ENCODE data around the gene ADAMTSL4.
"Not testable (repeated sequence)": the region's sequence is repeated elsewhere in the genome, so short reads cannot be mapped to it uniquely, and the experiment has no call there.

ADAMTSL4 gene

GRCh38 chr1:150567717-150568593, 18.7 kb downstream of the ADAMTSL4 start:
- peak; percentile 97 for FAIRE-seq

GRCh38 chr1:150568594-150568966, 19.4 kb downstream of the ADAMTSL4 start:
- FAIRE-seq: no peak

- no peak for FAIRE-seq
Measured at GRCh38 chr1:150572918-150573647, 23.9 kb downstream of the ADAMTSL4 start.

GRCh38 chr1:150573648-150574071, 24.5 kb downstream of the ADAMTSL4 start:
- FAIRE-seq: not testable (repeated sequence)

GRCh38 chr1:150574260-150575071, 25.3 kb downstream of the ADAMTSL4 start:
- FAIRE-seq: no peak

- no peak for FAIRE-seq
Measured at GRCh38 chr1:150575072-150575489, 25.9 kb downstream of the ADAMTSL4 start.

GRCh38 chr1:150575518-150576366, 26.5 kb downstream of the ADAMTSL4 start:
- no peak for FAIRE-seq

GRCh38 chr1:150576367-150576711, 27.1 kb downstream of the ADAMTSL4 start:
- no peak for FAIRE-seq

- no peak for FAIRE-seq
Measured at GRCh38 chr1:150576794-150577556, 27.8 kb downstream of the ADAMTSL4 start.

- FAIRE-seq: no peak
Measured at GRCh38 chr1:150577557-150578271, 28.5 kb downstream of the ADAMTSL4 start.

- FAIRE-seq: no peak
Measured at GRCh38 chr1:150578272-150579109, 29.3 kb downstream of the ADAMTSL4 start.

GRCh38 chr1:150579110-150579944, 30.1 kb downstream of the ADAMTSL4 start, which contains the start of gene MCL1:
TSS of gene MCL1 (minus strand) at chr1:150579610. CDS start at chr1:150579530, 80 bp downstream.
- no peak for FAIRE-seq

GRCh38 chr1:150579945-150580642, 30.9 kb downstream of the ADAMTSL4 start:
- FAIRE-seq: no peak

GRCh38 chr1:150580966-150581365, 31.8 kb downstream of the ADAMTSL4 start:
- not testable (repeated sequence) for FAIRE-seq

GRCh38 chr1:150581437-150581836, 32.2 kb downstream of the ADAMTSL4 start:
- not testable (repeated sequence) for FAIRE-seq

GRCh38 chr1:150581962-150582361, 32.8 kb downstream of the ADAMTSL4 start:
- FAIRE-seq: not testable (repeated sequence)

GRCh38 chr1:150582371-150582770, 33.2 kb downstream of the ADAMTSL4 start:
- no peak for FAIRE-seq
